ENCODE measurements around the gene FOLR2. TPM values are rescaled to one million over a fixed set of nuclear protein-coding genes. Genes with fewer than 3 reads are reported as not detected.
A peak's percentile ranks its signal among the peaks of the same experiment; 100 is the strongest.

FOLR2 gene
- total RNA-seq, 1 donor from 2014 or later, result not detected

GRCh38 chr11:72225411-72225951 lies 8.9 kb downstream of the FOLR2 start:
- TF ChIP-seq CTCF (IDR thresholded peaks at IDR 0.05), result no peak
- peak; percentile 54 for DNase-seq (ENCODE audit: extremely low spot score, unreplicated experiment)
- H3K4me1 Mint-ChIP-seq (ENCODE audit: unreplicated experiment), result peaks cover 50% of the 10 kb centered on the region
- H3K27ac Mint-ChIP-seq (ENCODE audit: unreplicated experiment), result peak overlapping the region; percentile 79
- no peaks in the 10 kb centered on the region for H3K27me3 Mint-ChIP-seq (ENCODE audit: unreplicated experiment)
- H3K9me3 Mint-ChIP-seq (ENCODE audit: unreplicated experiment), result no peaks in the 10 kb centered on the region
- peaks cover 10% of the 10 kb centered on the region for H3K36me3 Mint-ChIP-seq (ENCODE audit: unreplicated experiment)
- H3K4me3 Mint-ChIP-seq (ENCODE audit: unreplicated experiment), result peak overlapping the region; percentile 86

DNA sequence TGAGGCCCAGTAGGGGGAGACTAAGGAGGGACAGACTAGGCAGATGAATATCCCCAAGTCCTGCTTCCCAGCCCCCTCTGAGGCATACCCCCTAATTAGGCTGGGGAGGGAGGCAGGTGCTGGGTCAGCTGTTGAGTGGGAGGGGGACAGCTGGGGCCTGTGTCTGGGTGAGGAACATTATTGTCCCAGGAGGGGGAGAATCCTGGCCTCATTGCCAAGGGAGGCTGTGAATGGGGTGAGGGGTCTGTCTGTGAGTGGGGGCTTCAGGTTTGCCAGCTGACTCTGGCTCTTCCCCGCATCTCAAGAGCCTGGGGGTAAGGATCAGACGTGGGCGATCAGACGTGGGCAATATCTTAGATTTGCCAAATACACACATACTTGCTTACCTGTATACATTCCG lies 10.1 kb downstream of the FOLR2 start:
- TF ChIP-seq CTCF (IDR thresholded peaks at IDR 0.05), result no peak
- peak overlapping the region; percentile 22 for H3K4me3 Mint-ChIP-seq (ENCODE audit: unreplicated experiment)

DNA sequence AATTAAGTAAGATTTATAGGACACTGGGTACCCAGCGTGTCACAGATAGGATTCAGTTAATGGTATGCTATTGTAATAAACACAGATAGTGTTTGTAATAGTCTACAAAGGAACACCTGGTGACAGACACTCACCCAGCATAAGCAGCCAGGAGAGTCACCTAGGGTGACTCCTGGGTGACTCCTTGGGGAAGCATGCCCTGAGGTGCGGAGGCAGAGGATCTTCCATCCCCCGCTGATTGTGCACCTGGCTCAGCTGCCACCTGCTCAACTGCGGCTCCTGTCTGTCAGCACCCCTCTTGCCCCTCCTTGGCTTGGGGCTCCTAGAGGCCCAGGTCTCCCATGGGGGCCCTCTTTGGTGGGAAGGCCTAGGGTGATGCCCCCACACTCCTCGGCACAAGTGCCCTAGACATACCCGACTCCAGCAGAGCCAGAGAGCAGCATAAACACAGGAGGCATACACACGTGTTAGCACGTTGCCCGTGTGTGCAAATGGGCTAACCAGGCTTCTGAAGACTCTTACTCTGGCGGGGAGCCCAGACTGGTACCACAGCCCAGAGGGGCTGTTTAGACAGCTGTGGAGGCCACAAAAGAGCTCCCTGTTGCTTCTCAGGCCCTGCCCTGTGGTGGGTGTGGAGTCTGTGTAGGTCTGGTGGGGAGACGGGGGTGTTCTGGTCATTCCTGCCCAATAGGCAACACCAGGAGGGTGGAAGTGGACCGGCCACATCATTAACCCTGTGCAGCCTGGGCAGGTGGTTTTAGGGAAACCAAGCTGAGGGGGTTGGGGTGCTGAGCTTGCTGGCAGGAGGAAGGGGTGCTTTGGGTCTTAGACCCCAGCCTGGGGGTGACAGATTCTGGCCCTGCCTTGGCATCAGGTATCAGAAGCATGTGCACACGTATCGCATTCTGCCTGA lies 11.0 kb downstream of the FOLR2 start:
- H3K36me3 Mint-ChIP-seq (ENCODE audit: unreplicated experiment), result peaks cover 26% of the 10 kb centered on the region
- peak; percentile 92 for DNase-seq (ENCODE audit: extremely low spot score, unreplicated experiment)
- peak overlapping the region; percentile 28 for H3K27ac Mint-ChIP-seq (ENCODE audit: unreplicated experiment)
- no peak for TF ChIP-seq CTCF (IDR thresholded peaks at IDR 0.05)
- H3K9me3 Mint-ChIP-seq (ENCODE audit: unreplicated experiment), result no peaks in the 10 kb centered on the region
- H3K27me3 Mint-ChIP-seq (ENCODE audit: unreplicated experiment), result no peaks in the 10 kb centered on the region
- peak overlapping the region; percentile 22 for H3K4me3 Mint-ChIP-seq (ENCODE audit: unreplicated experiment)
- H3K4me1 Mint-ChIP-seq (ENCODE audit: unreplicated experiment), result peaks cover 44% of the 10 kb centered on the region

More for the DNA sequence above, 10.1 kb downstream of the FOLR2 start:
- H3K27me3 Mint-ChIP-seq (ENCODE audit: unreplicated experiment), result no peaks in the 10 kb centered on the region
- H3K27ac Mint-ChIP-seq (ENCODE audit: unreplicated experiment), result peak overlapping the region; percentile 23
- H3K36me3 Mint-ChIP-seq (ENCODE audit: unreplicated experiment), result peaks cover 21% of the 10 kb centered on the region
- H3K9me3 Mint-ChIP-seq (ENCODE audit: unreplicated experiment), result no peaks in the 10 kb centered on the region
- H3K4me1 Mint-ChIP-seq (ENCODE audit: unreplicated experiment), result peaks cover 50% of the 10 kb centered on the region
- peak; percentile 63 for DNase-seq (ENCODE audit: extremely low spot score, unreplicated experiment)

DNA sequence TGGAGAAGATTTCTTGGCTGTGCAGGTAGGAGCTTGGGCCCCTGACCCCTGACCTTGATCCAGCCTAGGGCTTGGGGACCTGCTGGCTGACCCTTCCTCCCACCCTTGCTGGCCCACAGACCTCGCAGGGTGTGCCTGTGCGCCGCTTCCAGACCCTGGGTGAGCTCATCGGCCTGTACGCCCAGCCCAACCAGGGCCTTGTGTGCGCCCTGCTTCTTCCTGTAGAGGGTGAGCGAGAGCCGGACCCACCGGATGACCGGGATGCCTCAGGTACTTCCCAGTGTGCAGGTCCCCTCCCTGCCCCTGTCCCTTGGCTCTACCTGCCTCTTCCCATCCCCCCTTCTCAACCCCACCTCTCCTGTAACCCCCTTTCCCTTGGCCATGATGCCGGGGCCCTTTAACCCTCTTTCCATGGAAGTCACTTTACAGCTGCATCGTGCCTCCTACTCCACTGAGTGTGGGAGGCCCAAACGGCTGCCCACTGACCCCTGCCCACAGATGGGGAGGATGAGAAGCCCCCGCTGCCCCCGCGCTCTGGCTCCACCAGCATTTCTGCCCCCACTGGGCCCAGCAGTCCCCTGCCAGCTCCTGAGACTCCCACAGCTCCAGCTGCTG lies 11.7 kb downstream of the FOLR2 start:
- peak overlapping the region; percentile 22 for H3K4me3 Mint-ChIP-seq (ENCODE audit: unreplicated experiment)
- H3K9me3 Mint-ChIP-seq (ENCODE audit: unreplicated experiment), result no peaks in the 10 kb centered on the region
- peak; percentile 79 for DNase-seq (ENCODE audit: extremely low spot score, unreplicated experiment)
- peaks cover 39% of the 10 kb centered on the region for H3K4me1 Mint-ChIP-seq (ENCODE audit: unreplicated experiment)
- no peak overlapping the region for H3K27ac Mint-ChIP-seq (ENCODE audit: unreplicated experiment)
- H3K27me3 Mint-ChIP-seq (ENCODE audit: unreplicated experiment), result no peaks in the 10 kb centered on the region
- TF ChIP-seq CTCF (IDR thresholded peaks at IDR 0.05), result peak; percentile 17
- H3K36me3 Mint-ChIP-seq (ENCODE audit: unreplicated experiment), result peaks cover 29% of the 10 kb centered on the region

DNA sequence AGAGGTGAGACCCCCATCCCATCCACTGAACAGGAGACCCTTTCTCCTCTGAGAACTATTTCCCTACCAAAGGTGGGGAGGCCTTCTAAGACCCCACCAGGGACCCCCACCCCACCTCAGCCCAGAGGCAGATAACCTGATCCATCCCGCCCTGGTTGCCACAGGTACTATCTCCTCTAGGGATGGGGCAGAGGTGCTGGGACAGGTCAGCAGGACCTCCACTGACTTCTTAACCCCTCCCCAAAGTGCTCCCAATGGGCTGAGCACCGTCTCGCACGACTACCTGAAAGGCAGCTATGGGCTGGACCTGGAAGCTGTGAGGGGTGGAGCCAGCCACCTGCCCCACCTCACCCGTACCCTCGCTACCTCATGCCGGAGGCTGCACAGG lies 12.2 kb downstream of the FOLR2 start:
- Mint-ChIP-seq H3K4me3 (ENCODE audit: unreplicated experiment) (no peak overlapping the region), H3K27ac (ENCODE audit: unreplicated experiment) (peak overlapping the region; percentile 54), H3K4me1 (ENCODE audit: unreplicated experiment) (peaks cover 39% of the 10 kb centered on the region), H3K27me3 (ENCODE audit: unreplicated experiment) (no peaks in the 10 kb centered on the region), H3K36me3 (ENCODE audit: unreplicated experiment) (peaks cover 33% of the 10 kb centered on the region), H3K9me3 (ENCODE audit: unreplicated experiment) (no peaks in the 10 kb centered on the region)
- no peak for TF ChIP-seq CTCF (IDR thresholded peaks at IDR 0.05)
- peak; percentile 73 for DNase-seq (ENCODE audit: extremely low spot score, unreplicated experiment)

Measured in osteocyte (in vitro differentiated cells).